Calu3 (cell line): ENCODE results near the gene CETP. TPM values are rescaled to one million over a fixed set of nuclear protein-coding genes. Genes with fewer than 3 reads are reported as not detected.

Experiments used
- BruUV-seq: library from RNA; stranded (reverse); fragments of 400-500 nt; replicated peaks from 2 replicates; lab custom pipeline; 2021; lab: Mats Ljungman, UMichigan
- CTCF ChIA-PET: fragments of 300-600 bp; sonication (Branson Sonifier 250); formaldehyde crosslinking; loops from one replicate; lab custom pipeline; 2022; ENCODE audit warnings: antibody characterized with exemption; lab: Charles Lee
- DNase-seq: peaks from one replicate; pipeline ENCODE4 v3.0.0; 2022
- H3K27ac Mint-ChIP-seq: one replicate; pipeline ENCODE4 v1.8.0; 2022; ENCODE audit warnings: mixed read lengths; ENCODE audit not compliant: unreplicated experiment
- H3K27me3 Mint-ChIP-seq: one replicate; pipeline ENCODE4 v1.8.0; 2022; ENCODE audit warnings: mixed read lengths; ENCODE audit not compliant: unreplicated experiment
- H3K36me3 Mint-ChIP-seq: one replicate; pipeline ENCODE4 v1.8.0; 2022; ENCODE audit warnings: mild to moderate bottlenecking, moderate library complexity, mixed read lengths; ENCODE audit not compliant: insufficient read depth, unreplicated experiment
- H3K4me1 Mint-ChIP-seq: one replicate; pipeline ENCODE4 v1.8.0; 2022; ENCODE audit warnings: mild to moderate bottlenecking, low read depth, mixed read lengths; ENCODE audit not compliant: unreplicated experiment
- H3K4me3 Mint-ChIP-seq: one replicate; pipeline ENCODE4 v1.8.0; 2022; ENCODE audit warnings: mild to moderate bottlenecking, low read depth, moderate library complexity, mixed read lengths; ENCODE audit not compliant: unreplicated experiment
- H3K9me3 Mint-ChIP-seq: one replicate; pipeline ENCODE4 v1.8.0; 2022; ENCODE audit warnings: low read depth, mixed read lengths; ENCODE audit not compliant: unreplicated experiment
- CTCF ChIP-seq: fragments of 200-600 bp; IDR thresholded peaks from one replicate; pipeline ENCODE4 v1.8.0; 2022; ENCODE audit warnings: antibody characterized with exemption; ENCODE audit not compliant: unreplicated experiment
- intact Hi-C: fragments of 100-400 bp; cut with micrococcal nuclease; formaldehyde crosslinking; loops from one replicate; pipeline ENCODE4 v1.10.0; 2022; ENCODE audit not compliant: unreplicated experiment
- total RNA-seq: library from RNA; stranded (reverse); gene quantifications from 2 replicates; pipeline ENCODE4 v1.2.3, GENCODE V29; 2022

CETP gene
- total RNA-seq, 1 experiment from 2014 or later = not detected

GRCh38 chr16:56993204-56993603 lies 31.5 kb downstream of the CETP start:
- intact Hi-C loops = no loop called here
- no TSS peak for BruUV-seq
- TF ChIP-seq CTCF = no peak
- H3K27me3 Mint-ChIP-seq = peaks cover 32% of the 10 kb centered on the region
- H3K4me1 Mint-ChIP-seq = peaks cover 11% of the 10 kb centered on the region
- no peak overlapping the region for H3K4me3 Mint-ChIP-seq
- no peaks in the 10 kb centered on the region for H3K9me3 Mint-ChIP-seq
- DNase-seq = no peak
- H3K36me3 Mint-ChIP-seq = peaks cover 11% of the 10 kb centered on the region
- no peak overlapping the region for H3K27ac Mint-ChIP-seq
- CTCF ChIA-PET = interaction anchor here (0.7 kb wide), 2 partner anchors 10 to 20 kb away, joined by 4 read pairs; no protein-coding TSS in a partner anchor

- CTCF ChIA-PET = no interaction called here
- H3K27me3 Mint-ChIP-seq = peaks cover 21% of the 10 kb centered on the region
- H3K4me1 Mint-ChIP-seq = peaks cover 9% of the 10 kb centered on the region
- no peaks in the 10 kb centered on the region for H3K9me3 Mint-ChIP-seq
- no peak for TF ChIP-seq CTCF
- H3K4me3 Mint-ChIP-seq = no peak overlapping the region
- peaks cover 8% of the 10 kb centered on the region for H3K36me3 Mint-ChIP-seq
- no TSS peak for BruUV-seq
- no peak overlapping the region for H3K27ac Mint-ChIP-seq
- intact Hi-C loops = no loop called here
- DNase-seq = no peak
These were observed 32.6 kb downstream of the CETP start for GRCh38 chr16:56994311-56994710.

- DNase-seq = no peak
- intact Hi-C loops = no loop called here
- CTCF ChIA-PET = no interaction called here
- Mint-ChIP-seq H3K27me3 (peaks cover 20% of the 10 kb centered on the region), H3K27ac (no peak overlapping the region), H3K4me3 (no peak overlapping the region), H3K9me3 (no peaks in the 10 kb centered on the region), H3K4me1 (peaks cover 4% of the 10 kb centered on the region), H3K36me3 (no peaks in the 10 kb centered on the region)
- BruUV-seq = no TSS peak
- TF ChIP-seq CTCF = no peak
These were observed 33.5 kb downstream of the CETP start for GRCh38 chr16:56995136-56995805.

GRCh38 chr16:56997264-56997663 lies 35.5 kb downstream of the CETP start:
- H3K27ac Mint-ChIP-seq = no peak overlapping the region
- no peaks in the 10 kb centered on the region for H3K4me1 Mint-ChIP-seq
- H3K9me3 Mint-ChIP-seq = no peaks in the 10 kb centered on the region
- no TSS peak for BruUV-seq
- TF ChIP-seq CTCF = no peak
- H3K4me3 Mint-ChIP-seq = no peak overlapping the region
- peaks cover 20% of the 10 kb centered on the region for H3K27me3 Mint-ChIP-seq
- CTCF ChIA-PET = no interaction called here
- peaks cover 3% of the 10 kb centered on the region for H3K36me3 Mint-ChIP-seq
- intact Hi-C loops = no loop called here
- no peak for DNase-seq
